Duodenal mucosa (tissue), 2 donors: ENCODE data around the gene TP53BP2.

Experiments
- H3K27ac ChIP-seq: one replicate; pipeline ENCODE4 v1.7.0; 2013; ENCODE audit warnings: low read depth, low read length
- H3K27me3 ChIP-seq, 2 donors: one replicate each; pipeline ENCODE4 v1.7.0; 2013; ENCODE audit warnings: low read length in 2 of 2, control low read depth in 1 of 2; ENCODE audit not compliant: insufficient read depth in 2 of 2, control insufficient read depth in 1 of 2
- H3K36me3 ChIP-seq, 2 donors: one replicate each; pipeline ENCODE4 v1.7.0; 2013; ENCODE audit warnings: low read length in 2 of 2, control low read depth in 1 of 2; ENCODE audit not compliant: insufficient read depth in 2 of 2, control insufficient read depth in 1 of 2
- H3K4me1 ChIP-seq, 2 donors: one replicate each; pipeline ENCODE4 v1.7.0; 2013; ENCODE audit warnings: low read length in 2 of 2, control low read depth in 1 of 2; ENCODE audit not compliant: insufficient read depth in 2 of 2, control insufficient read depth in 1 of 2
- H3K4me3 ChIP-seq, 2 donors: one replicate each; pipeline ENCODE4 v1.7.0; 2013; ENCODE audit warnings: low read length in 2 of 2, low read depth in 1 of 2
- H3K9ac ChIP-seq, 2 donors: one replicate each; pipeline ENCODE4 v1.7.0; 2013; ENCODE audit warnings: low read length in 2 of 2, low read depth in 1 of 2
- H3K9me3 ChIP-seq, 2 donors: one replicate each; pipeline ENCODE4 v1.7.0; 2013; ENCODE audit warnings: low read length in 2 of 2, control low read depth in 1 of 2; ENCODE audit not compliant: control insufficient read depth in 1 of 2

Gene TP53BP2

DNA sequence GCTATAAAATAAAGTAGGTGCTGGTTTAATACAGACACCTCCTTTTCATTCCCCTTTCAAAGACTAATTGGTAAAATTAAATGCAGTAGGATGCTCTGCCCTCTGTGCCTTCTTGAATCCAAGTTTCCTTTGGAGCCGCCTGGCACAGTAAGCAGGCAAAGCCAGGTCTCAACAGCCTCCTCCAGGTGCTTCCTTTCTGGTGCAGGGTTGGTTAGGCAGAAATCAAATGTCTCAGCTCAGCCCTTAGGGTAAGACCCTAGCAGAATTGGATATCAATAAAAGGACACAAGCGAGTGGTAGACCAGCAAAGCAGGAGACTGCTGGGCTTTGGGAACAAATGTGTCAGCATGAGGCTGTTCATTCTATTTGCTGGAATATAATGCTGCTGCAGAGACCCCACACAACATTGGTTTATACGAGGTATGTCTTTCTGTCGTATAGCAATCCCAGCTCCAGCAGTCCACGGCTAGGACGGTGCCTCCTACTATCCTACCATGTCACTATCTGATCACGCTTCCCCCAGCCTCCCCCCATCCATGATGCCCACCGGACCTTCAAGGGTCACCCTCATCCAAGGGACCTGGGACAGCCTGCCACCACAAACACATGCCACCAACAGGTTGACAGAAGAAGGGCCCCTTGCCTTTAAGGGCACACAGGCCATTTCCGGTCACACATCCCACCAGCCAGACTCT, 75.0 kb downstream of the TP53BP2 start:
- H3K9ac ChIP-seq, result no peak overlapping the region
- H3K27me3 ChIP-seq, result no peaks in the 10 kb centered on the region
- no peak overlapping the region for H3K27ac ChIP-seq
- H3K4me3 ChIP-seq, result no peak overlapping the region
- peaks cover 36 to 45% of the 10 kb centered on the region in 2 donors for H3K36me3 ChIP-seq
- H3K4me1 ChIP-seq, result peaks cover 23% of the 10 kb centered on the region in 2 donors
- no peaks in the 10 kb centered on the region for H3K9me3 ChIP-seq

DNA sequence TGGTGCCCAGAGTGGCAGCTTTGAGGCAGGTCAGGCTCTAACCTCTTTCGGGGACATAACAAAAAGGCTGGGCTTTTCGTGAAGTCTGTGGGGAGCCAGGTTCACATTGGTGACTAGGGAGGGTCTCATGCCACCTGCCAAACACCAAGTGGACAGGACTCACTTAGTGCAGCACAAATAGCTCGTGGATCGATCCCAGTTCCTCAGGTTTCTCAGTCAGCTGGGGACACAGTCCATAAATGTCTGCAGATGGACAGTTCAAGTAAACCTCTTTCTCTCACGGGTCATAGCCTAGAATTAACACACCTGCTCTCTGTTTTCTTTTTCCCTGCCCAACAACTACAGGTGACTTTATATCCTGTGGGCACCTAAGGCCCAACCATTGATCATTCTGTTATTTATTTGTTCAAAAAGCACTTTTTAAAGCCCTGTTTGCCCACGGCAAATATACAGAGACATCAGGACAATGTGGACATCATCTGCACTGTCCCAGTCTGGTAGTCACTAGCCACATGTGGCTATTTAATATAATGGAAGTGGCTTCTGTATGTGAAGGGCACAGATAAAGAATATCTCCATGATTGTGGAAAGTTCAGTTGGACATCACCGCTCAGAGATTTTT, 79.9 kb downstream of the TP53BP2 start:
- peaks cover under 1 to 2% of the 10 kb centered on the region in 2 donors for H3K4me1 ChIP-seq
- no peaks in the 10 kb centered on the region for H3K9me3 ChIP-seq
- H3K27ac ChIP-seq, result no peak overlapping the region
- peaks cover 28 to 42% of the 10 kb centered on the region in 2 donors for H3K36me3 ChIP-seq
- H3K4me3 ChIP-seq, result no peak overlapping the region
- no peaks in the 10 kb centered on the region for H3K27me3 ChIP-seq
- no peak overlapping the region for H3K9ac ChIP-seq

- Histone ChIP-seq H3K9ac (no peak overlapping the region), H3K27me3 (no peaks in the 10 kb centered on the region), H3K4me3 (no peak overlapping the region), H3K27ac (no peak overlapping the region), H3K9me3 (no peaks in the 10 kb centered on the region), H3K36me3 (peaks cover 27 to 42% of the 10 kb centered on the region in 2 donors), H3K4me1 (no peaks in the 10 kb centered on the region)
Observed at GRCh38 chr1:223765036-223765718, 80.6 kb downstream of the TP53BP2 start.

- H3K27ac ChIP-seq, result no peak overlapping the region
- no peaks in the 10 kb centered on the region for H3K4me1 ChIP-seq
- H3K9me3 ChIP-seq, result no peaks in the 10 kb centered on the region
- H3K9ac ChIP-seq, result no peak overlapping the region
- no peaks in the 10 kb centered on the region for H3K27me3 ChIP-seq
- no peak overlapping the region for H3K4me3 ChIP-seq
- peaks cover 36 to 38% of the 10 kb centered on the region in 2 donors for H3K36me3 ChIP-seq
Observed at GRCh38 chr1:223763881-223764280, 81.9 kb downstream of the TP53BP2 start.

- Histone ChIP-seq H3K36me3 (peaks cover 36 to 39% of the 10 kb centered on the region in 2 donors), H3K27ac (no peak overlapping the region), H3K9ac (no peak overlapping the region), H3K9me3 (no peaks in the 10 kb centered on the region), H3K4me3 (no peak overlapping the region), H3K27me3 (no peaks in the 10 kb centered on the region), H3K4me1 (no peaks in the 10 kb centered on the region)
Observed at GRCh38 chr1:223763251-223763650, 82.5 kb downstream of the TP53BP2 start.

GRCh38 chr1:223761411-223761810, 84.3 kb downstream of the TP53BP2 start:
- Histone ChIP-seq H3K4me3 (no peak overlapping the region), H3K4me1 (no peaks in the 10 kb centered on the region), H3K27ac (no peak overlapping the region), H3K9me3 (no peaks in the 10 kb centered on the region), H3K27me3 (no peaks in the 10 kb centered on the region), H3K9ac (no peak overlapping the region), H3K36me3 (peaks cover 39 to 51% of the 10 kb centered on the region in 2 donors)

- peaks cover 44 to 56% of the 10 kb centered on the region in 2 donors for H3K36me3 ChIP-seq
- H3K4me3 ChIP-seq, result no peak overlapping the region
- H3K9me3 ChIP-seq, result no peaks in the 10 kb centered on the region
- no peaks in the 10 kb centered on the region for H3K4me1 ChIP-seq
- no peak overlapping the region for H3K27ac ChIP-seq
- H3K27me3 ChIP-seq, result no peaks in the 10 kb centered on the region
- H3K9ac ChIP-seq, result no peak overlapping the region
Observed at GRCh38 chr1:223760833-223761232, 84.9 kb downstream of the TP53BP2 start.

DNA sequence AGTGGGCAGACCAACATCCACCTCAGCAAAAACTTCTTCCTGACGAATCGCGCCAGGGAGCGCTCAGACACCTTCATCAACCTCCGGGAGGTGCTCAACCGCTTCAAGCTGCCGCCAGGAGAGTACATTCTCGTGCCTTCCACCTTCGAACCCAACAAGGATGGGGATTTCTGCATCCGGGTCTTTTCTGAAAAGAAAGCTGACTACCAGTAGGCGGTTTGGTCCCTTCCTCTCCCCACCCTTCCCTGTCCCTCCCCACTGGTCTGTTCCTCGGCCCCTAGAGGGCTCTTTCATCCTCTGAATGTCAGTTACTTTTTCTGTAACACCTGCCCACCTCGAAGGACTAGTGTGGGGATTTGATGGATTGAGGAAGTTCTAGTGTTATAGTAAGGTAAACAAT, 86.5 kb downstream of the TP53BP2 start:
- Histone ChIP-seq H3K4me1 (no peaks in the 10 kb centered on the region), H3K9me3 (no peaks in the 10 kb centered on the region), H3K27ac (no peak overlapping the region), H3K9ac (no peak overlapping the region), H3K36me3 (peaks cover 55 to 65% of the 10 kb centered on the region in 2 donors), H3K27me3 (no peaks in the 10 kb centered on the region), H3K4me3 (no peak overlapping the region)

DNA sequence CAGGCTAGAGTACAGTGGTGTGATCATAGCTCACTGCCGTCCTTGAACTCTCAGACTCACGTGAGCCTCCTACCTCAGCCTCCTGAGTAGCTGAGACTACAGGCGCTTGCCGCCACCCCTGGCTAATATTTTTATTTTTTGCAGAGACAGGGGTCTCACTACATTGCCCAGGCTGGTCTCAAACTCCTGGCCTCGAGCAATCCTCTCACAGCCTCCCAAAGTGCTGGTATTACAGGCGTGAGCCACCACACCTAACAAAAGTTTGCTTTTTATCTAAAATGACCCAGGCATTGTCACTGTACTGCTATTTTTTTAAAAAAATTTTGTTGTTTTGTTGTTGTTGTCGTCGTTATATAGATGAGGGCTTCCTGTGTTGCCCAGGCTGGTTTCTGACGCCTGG, 87.0 kb downstream of the TP53BP2 start:
- Histone ChIP-seq H3K4me1 (no peaks in the 10 kb centered on the region), H3K27me3 (no peaks in the 10 kb centered on the region), H3K36me3 (peaks cover 50 to 65% of the 10 kb centered on the region in 2 donors), H3K4me3 (no peak overlapping the region), H3K27ac (no peak overlapping the region), H3K9me3 (no peaks in the 10 kb centered on the region), H3K9ac (no peak overlapping the region)
